Activated CD4-positive, CD25-positive, alpha-beta regulatory T cell treated with anti-CD3 and anti-CD28 coated beads, Interleukin-2, amount 50 U/mL, for 24 hours (primary cell): ENCODE measurements around the gene OR11G2.
"Not testable (repeated sequence)": the region's sequence is repeated elsewhere in the genome, so short reads cannot be mapped to it uniquely, and the experiment has no call there.

Experiments
- ATAC-seq, 2 donors: fragments of 150-1000 bp; cut with Tn5 transposase; one replicate each; pipeline ENCODE4 v1.10.0; 2021; ENCODE audit warnings: mild to moderate bottlenecking in 1 of 2, moderate library complexity in 1 of 2

The OR11G2 gene

GRCh38 chr14:20228681-20229080 lies 38.0 kb downstream of the OR11G2 start, which contains the start of gene OR11H7:
Gene OR11H7 (plus strand): TSS chr14:20228981.
- no peak for ATAC-seq

GRCh38 chr14:20235415-20235814 lies 44.7 kb downstream of the OR11G2 start:
- ATAC-seq, result not testable (repeated sequence)

- no peak for ATAC-seq
Observed at GRCh38 chr14:20247646-20248246, 57.0 kb downstream of the OR11G2 start.
